Medulla oblongata (tissue), 1 donor: ENCODE data around the gene DCAF11.

Experiments
- DNase-seq: peaks from one replicate; pipeline ENCODE4 v3.0.0-alpha.2; 2015; ENCODE audit errors: extremely low spot score

DCAF11 gene

DNA sequence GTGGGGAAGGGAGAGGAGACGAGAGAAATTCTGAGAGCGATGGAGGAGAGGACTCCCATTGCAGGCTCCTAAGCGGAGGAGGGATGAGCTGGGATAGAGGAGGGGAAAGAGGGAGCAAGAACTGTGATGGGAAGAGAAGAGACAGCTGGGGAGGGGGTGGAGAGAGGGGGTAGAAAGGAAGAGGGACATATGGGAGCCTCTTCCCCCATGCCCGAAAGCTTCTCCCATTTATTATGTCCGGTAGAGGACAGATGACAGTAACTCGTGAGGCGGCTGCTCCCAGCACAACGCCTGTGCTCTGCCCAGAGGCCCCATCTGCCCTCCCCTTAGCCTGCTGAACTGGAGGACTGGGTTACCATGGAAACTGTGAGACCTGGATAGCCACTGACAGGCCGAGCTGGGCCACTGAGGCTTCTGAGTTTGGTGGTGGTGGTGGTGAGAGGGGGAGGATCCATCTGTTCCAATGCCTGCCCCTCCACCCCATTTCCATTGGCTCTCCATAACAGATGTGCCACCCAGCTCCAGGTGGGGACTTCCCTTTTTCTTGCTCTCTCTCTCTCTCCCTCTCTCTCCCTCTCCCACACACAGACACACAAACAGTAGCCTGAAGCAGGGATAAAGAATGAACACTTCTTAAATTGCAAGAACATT is 35.0 kb upstream of the DCAF11 start:
- DNase-seq = peak; percentile 35

DNA sequence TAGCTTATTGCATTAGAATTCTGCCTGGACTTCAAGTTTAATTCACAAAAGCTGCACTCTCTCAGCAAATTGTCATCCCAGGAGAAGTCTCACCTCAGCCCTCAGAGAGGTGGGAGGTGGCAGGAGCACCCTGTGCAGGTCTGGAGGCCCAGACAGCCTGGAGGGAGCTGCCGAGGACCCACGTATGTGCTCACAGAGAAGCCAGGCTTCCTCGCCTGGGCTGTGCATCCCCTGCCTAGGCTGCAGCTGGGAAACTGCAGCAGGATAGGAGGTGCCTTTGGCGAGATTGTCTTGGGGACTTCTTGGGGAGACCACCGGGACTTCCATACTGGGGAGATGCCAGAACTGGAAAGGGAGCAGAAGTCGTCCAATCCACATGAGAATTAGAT is 34.4 kb upstream of the DCAF11 start:
- DNase-seq = no peak

DNA sequence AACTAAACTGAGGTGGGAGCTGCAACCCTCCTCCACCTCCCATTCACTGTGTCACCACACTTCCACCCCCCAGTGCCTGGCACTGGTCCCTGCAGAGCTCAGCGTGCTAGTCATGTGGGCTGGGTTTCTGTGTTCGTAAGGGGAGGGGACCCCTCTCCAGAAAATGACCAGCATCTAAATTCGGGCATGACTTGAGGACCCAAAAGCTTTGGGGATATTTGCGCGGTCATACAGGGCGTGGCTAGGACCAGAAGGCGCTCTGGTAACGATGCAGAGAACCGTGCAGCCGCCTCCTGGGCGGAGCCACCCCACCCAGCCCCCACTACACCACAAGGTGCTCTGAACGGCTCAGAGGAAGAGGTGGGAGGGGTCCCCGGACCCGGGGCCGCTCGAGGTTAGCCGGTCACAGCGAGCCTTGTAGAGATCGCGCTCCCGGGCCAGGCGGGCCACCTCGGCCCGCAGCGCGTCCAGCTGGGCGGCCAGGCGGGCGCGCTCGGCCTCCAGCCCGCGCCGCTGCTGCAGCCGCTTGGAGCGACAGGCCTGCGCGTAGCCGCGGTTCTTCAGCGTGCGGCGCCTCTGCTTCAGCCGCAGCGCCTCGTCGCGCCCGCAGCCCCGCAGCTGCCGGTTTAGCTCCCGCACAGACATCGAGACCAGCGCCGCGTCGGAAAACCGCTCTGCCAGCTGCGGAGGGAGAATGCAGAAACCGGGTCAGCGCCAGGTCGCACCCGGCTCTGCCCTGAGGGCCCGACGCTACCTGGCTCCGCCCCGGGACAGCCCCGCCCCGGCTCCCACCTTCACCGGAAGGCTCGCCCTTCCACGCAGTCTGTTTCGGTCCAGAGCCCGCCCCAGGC is 33.5 kb upstream of the DCAF11 start:
- peak; percentile 78 for DNase-seq

DNA sequence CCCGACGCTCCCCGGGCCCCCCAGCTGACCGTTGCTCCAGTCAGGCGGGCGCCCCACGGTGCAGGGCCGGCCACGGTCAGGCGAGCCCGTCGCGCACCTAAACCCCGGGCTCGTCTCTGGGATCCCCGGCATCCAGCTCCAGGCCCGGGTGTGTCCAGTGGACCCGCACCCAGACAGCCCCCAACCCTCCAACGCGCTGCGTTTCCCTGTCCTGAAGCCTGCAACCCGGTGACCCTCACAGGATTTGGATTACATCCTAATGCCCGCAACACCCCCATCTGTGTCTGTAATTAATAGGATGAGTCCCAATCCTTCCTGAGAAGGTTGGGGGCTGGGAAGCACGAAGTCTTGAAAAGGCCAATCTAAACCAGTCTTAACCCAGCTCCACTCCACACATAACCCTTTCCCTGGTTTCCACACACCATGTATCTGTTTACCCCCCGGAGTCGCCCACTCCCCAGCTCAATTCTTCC is 32.8 kb upstream of the DCAF11 start:
- no peak for DNase-seq

DNA sequence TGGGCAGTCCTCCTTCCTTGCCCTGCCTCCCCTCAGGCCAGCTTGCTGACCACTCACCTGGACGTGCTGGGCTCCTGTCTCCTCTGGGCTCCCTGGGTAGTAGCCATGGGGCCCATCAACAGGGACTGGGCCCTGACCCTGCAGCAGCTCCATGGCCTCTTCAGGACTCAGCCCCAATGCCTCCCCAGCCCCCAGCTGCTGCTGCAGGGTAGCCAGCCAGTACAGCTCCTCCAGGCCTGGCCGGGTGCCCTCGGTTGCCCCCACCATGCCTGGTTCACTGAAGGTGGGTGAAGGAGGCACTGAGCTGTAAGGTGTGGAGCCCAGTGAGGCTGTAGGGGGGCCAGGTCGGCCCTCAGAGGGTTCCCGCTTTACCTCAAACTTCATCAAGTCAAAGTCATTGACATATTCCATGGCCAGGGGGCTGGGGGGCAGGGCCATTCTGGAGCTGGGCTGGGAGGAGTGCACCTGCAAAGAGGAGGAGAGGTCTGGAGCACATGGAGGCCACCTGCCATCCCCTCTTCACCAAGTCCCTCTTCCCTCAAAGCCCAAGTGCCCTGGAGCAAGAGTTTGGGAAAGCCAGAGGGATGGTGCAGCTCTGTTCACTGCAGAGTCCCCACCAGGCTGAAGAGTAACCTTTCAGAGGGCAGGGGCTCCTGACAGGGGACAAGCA is 32.0 kb upstream of the DCAF11 start:
- no peak for DNase-seq

DNA sequence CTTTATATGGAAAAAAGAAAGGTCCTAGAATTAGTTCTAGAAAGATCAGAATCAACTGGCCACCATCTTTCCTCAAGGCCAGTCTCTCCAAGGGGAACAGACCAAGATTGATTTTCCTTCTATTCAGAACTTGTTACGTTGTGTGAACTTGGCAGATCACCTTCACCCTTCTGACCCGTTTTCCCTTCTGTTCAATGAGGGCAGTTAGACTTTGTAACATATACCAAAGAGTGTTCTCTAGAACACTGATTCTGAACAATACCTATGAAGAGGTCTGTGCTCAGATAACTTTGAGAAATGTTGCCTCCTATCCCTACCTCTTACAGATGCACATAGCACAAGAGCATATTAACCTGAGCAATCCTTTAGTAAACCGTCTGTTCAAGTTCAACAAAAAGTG is 31.1 kb upstream of the DCAF11 start:
- DNase-seq = no peak

DNA sequence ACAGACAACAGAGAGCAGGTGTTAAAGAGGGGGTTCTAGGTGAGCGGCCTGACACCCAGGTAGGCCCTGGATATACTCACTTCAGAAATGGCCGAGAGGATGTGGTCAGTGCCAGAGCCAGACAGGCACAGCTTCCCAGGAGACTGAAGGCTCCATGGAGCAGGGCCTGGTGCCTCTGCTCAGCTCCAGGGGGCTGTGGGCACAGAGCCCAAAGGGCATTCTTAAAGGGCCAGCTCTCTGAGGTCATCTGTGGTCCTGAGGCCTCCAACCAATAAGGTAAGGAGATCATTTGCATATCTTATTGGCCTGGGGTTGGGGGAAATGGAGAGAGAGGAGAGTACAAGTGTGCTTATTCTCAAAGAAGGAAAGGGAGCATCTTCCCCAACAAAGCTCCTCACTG is 30.1 kb upstream of the DCAF11 start:
- no peak for DNase-seq

DNA sequence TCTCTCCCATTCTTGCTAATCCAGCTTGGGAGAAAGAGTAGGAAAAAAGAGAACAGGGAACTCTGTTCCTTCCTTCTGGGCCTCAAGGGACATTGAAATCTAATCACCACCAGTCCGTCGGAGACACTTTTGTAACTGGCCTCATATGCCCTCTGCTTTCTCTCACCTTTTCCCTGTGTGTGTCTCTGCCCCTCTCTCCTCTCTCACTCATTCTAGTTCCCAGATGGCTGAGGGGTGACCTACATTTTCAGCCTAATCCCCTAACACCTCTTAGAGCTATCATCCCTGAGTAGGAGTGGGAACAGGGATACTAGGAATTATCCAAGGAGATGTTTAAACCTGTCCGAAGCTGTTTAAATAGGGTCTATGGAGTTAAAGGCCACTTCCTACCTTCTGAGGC is 29.4 kb upstream of the DCAF11 start:
- no peak for DNase-seq

DNA sequence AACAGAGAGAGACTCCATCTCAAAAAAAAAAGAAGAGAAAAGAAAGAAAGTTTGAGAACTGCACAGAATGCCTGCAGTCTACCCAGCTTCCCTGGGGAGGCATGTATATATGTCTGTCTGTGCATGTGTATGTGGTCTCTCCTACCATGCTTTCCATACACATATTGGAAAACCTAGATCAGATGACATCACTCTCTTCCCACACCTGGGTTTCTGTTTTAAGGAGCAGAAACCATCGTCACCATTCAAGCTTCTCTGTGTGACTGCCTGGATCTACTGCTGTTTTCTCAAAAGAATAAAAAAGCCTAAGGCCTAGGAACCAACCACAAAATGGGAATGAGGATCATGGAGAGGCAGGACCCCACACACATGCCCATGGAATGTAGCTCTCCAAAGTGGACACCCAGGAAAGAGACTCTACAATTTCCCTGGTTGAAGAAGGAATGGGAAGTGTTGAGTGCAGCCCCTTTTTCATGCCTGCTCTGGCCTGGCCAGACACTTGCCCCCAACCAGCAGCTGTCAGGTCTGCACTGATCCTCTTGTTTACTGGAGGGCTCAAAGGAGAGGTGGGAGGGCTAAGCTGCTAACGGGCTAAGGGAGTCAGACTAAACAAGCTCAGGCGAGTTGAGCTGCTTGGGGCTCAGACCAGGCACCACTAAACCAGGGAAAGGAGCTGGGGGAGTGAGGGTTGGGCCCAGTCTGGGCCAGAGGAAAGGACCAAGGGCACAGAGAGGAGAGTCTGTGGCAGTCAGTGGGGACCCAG is 28.2 kb upstream of the DCAF11 start:
- DNase-seq = no peak

DNA sequence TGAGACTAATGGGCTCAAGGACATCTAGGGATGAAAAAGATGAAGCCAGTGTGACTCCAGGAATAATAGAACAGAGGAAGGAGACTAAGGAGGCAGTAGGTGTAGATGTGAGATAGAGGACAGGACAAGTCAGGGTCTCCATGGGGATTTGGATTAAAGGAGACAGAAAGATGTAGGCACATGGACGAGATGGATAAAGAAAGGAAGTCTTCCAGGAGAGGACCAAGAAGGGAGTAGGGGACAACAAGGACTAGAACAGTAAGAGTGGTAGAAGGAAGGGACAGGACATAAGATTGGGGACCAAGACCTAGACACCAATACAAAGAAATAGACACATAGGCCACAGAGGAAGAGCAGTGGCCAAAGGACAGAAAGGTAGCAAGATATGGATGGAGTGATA is 27.6 kb upstream of the DCAF11 start:
- no peak for DNase-seq

DNA sequence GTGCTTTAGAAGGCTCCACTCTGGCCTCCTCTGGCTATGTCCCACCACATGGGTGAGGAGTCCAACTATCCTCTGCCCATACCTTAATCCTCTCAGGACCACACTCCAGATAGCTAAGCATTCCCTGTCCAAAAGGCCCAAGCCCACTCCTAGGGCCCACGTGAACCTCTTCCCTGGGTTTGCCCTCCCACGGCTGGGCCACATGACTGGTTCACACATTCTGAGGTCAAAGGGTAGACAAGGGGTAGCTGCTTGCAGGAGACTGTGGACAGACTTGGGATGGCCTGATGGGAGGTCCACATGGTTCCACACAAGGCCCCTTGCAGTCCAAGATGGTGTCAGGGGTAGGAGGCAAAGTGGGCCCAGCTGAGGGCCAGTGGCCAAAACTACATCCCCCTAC is 26.5 kb upstream of the DCAF11 start:
- no peak for DNase-seq

DNA sequence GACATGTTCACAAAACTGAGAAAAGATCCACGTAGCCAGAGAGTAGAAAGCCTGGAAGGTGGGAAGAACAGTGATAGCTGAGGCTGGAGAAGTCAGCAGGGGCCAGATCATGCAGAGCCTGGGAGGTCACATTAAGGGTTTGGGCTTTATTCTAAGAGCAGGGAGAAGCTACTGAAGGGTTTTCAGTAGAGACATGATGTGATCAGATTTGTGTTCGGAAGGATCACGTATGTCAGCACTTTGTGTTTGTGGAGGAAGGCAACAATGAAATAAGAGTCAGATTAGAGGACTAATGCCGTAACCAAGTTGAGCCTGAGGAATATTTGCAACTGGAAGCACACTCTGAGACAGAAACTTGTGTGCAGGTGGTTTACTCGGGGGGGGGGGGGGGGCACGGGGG is 24.7 kb upstream of the DCAF11 start:
- DNase-seq = no peak

DNA sequence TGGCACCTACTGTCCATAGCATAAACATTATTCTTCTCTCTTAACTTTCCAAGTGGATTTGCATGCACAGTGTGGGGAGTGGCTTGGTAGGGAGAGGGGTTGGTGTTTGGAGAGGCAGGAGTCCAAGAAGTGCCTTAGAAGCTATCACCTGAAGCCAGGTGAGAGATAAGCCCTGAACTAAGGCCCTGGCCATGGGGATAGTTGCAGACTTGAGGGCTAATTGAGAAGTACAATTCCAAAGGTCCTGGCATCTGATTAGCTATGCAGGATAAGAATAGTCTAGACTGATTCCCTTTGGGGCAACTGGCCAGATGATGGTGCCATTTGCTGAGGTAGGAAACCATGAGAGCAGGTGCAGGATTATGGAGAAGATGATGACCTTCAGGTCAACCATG is 22.5 kb upstream of the DCAF11 start:
- no peak for DNase-seq

DNA sequence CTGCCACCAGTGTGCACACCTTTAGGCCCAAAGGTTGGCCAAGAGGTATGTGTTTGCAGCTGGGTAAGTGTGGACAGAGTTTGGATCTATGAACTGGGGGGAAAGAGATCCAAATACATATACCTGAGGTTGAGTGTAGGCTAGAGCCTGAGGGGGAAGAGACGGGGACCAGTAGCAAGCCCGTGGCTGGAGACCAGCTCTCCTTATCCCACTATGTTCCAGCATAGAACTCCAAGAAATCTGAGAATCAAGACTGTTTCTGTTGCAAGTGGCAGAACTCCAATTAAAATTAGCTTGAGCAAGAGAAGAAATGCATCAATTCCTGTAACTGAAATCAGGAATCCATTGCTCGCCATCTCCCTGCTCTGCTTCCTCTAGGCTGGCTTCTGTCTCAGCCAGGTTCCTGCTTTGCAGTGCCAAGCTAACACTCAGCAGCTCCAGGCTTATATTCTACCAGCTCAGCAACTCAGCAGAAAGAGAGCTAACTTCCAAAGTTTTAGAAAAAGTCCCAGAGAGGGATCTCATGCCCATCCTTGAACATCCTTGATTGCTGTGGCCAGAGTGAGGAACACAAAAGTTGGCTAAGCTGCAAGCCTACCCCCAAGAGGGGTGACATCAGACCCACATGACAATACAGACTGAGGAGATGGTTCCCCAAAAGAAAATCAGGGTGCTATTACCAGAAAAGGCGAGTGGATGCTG is 21.9 kb upstream of the DCAF11 start:
- DNase-seq = no peak

DNA sequence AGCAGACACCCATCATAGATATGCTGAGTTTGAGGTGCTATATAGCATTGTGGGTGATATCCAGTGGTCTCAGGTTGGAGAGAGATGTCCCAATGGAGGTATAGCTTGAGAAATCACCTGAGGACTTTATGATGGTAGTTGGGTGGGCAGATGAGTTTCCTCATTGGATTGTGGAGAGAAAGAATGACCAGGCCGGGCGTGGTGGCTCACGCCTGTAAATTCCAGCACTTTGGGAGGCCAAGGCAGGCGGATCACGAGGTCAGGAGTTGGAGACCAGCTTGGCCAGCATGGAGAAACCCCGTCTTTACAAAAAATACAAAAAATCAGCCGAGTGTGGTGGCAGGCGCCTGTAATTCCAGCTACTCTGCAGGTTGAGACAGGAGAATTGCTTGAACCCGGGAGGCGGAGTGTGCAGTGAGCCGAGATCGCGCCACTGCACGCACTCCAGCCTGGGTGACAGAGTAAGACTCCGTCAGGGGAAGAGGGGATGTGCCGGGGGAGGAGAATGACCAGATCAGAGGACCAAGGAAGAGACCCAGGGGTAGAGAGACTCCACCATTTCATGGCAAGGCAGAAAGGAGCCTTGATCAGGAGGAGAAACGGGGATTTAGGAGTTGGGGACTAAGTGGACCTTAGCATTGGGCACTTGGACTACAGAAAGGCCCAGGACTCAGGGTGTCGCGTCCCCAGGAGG is 21.2 kb upstream of the DCAF11 start:
- DNase-seq = no peak

DNA sequence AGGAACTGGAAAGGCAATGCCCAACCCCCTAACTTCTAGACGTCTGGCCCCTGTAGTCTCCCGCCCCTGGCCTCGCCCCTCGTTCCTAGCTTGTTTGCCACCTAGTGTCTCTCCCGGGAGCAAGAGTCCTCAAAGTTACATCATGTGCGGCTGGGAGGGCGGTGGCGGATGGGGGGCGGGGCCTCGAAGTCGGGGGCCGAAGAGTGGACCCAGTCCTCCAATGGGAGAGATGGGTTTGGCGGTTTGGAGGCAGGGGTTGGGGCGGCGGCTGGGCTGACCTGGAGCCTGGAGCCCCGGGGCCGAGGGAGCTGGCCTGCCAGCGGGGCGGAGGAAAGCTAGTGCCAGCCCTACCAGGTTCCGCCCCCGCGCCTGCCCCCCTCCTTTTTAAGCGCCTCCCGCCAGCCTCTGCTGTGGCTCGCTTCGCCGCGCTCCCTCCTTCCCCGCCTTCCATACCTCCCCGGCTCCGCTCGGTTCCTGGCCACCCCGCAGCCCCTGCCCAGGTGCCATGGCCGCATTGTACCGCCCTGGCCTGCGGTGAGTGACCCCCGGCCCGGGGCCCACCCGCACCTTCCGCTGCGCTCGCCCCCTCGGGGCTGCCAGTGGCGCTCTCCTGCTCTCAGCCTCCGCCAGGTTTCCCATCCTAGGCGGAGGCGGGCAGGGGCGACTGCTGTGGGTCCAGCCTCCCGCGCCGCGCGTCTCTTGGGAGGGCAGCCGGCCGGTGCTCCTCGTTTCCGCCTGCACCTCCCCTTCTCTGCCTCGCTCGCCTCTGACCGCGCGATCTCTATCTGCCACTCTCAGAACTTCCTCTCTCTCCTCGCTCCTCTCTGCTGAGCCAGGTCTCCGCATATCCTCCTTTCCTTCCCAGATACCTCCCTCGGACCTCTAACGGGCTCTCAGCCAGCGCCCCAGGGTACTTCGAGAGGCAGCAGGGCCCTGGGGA is 20.4 kb upstream of the DCAF11 start, which contains the start of gene PCK2:
TSS of gene PCK2 (plus strand) at position 411 of the 940 bp plus-strand sequence. CDS start at position 506, 95 bp downstream.
- peak; percentile 77 for DNase-seq

DNA sequence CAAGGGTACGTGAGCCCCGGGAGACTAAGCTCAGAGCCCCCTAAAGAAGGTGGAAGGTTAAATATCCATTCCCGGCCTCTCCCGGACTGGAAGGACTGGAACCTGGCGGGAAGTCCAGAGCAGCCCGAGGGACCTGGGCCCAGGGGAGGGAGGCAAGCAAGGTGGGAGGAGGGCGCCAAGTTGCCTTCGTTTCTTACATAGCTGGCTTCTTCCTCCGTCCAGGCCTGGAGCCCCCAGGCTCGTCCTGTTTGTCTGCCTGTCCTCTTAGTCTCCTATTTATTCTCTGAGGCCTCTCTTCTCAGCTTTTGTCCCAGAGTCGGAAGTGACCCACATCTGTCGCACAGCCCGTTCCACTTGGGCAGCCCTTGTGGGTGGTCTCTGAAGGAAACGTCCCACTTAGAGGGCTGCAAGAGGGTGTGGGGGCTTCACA is 19.7 kb upstream of the DCAF11 start:
- DNase-seq = no peak

DNA sequence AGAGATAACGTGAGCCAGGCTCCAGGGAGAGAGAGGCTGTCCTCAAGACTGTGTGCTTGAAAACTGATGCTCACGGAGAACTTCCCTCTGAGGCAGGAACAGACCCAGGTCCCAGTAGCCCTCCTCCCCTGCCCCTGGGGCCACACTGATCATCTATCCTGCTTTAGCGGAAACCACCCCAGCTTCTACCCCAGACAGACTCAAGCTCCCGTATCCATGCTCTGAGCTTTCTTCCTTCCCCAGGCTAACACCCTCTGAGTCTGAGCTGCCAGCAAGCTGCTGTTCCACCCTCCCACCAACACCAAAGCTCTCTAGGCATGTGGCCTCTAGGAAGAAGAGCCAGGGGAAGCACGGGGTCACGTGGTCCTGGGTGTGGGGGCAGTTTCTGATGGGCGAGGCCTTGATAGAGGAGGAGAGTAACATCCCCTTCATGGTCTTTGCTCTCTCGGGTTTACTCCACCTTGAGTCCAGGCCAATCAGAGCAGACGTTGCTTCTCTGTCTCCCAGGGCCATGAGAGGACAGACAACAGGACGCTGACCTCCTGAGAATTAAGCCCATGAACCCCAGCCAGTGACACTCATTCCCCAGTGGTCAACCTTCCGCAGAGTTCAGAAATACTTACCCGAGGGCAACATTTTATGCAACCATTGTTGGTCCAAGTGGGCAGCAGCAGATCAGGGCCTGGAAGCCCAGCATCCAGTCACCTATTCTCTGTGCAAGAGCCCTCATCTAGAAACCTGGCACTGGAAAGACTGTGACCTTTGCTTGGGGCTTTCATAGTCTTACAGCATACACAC is 19.1 kb upstream of the DCAF11 start:
- peak; percentile 54 for DNase-seq
